HG02571 (cell line): Measurements from ENCODE around the gene SLC46A3.
"Not testable (repeated sequence)": the region's sequence is repeated elsewhere in the genome, so short reads cannot be mapped to it uniquely, and the experiment has no call there.

Source experiments
- ATAC-seq: cut with Tn5 transposase; IDR thresholded peaks from one replicate; pipeline ENCODE4 v1.9.1; 2021; ENCODE audit warnings: mild to moderate bottlenecking, moderate library complexity; ENCODE audit not compliant: unreplicated experiment

SLC46A3 gene

DNA sequence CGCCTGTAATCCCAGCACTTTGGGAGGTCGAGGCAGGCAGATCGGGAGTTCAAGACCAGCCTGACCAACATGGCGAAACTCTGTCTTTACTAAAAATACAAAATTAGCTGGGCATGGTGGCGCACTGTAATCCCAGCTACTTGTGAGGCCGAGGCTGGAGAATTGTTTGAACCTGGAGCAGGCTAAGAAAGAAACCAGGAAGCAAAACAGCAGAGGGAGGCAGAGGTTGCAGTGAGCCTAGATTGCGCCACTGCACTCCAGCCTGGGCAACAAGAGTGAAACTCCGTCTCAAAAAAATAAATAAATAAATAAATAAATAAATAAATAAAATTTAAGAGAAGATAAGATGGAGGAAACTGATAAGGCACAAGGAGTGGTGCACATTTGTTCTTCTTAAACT is 35.6 kb downstream of the SLC46A3 start:
- not testable (repeated sequence) for ATAC-seq

DNA sequence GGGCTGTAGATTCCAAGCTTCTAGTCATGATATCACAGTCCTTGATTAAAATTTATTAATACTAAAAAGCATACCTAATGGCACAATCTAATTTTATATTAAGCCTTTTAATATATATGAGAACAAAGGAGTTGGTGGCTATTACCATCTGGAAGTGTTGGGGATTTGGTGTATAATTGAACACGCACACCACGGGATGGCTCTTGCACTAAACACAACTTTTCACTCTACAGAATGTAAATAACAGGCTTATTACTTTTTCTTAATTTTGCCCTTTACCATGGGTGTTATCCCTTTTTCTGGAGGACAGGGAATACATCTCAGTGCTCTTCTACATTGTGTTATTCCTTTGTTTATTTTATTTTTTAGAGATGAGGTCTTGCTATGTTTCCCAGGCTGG is 38.2 kb downstream of the SLC46A3 start:
- ATAC-seq, result no peak

GRCh38 chr13:28679628-28680027 is 39.1 kb downstream of the SLC46A3 start:
- ATAC-seq, result no peak

DNA sequence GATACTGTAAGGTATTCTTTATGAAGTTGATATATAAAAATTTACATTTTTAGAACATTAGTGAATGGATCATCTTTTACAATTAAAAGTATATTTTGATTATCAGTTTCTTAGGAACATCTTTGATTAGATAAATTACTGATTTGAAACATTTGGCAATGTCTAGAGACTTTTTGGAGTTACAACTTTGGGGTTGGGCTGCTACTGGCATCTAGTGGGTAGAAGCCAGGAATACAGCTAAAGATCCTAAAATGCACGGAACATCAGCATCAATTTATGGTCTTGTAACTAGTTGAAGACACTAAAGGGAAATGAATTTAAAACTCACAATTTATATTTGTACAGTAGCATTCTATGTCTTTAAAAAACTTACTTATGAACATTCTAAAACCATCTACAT is 40.0 kb downstream of the SLC46A3 start:
- ATAC-seq, result no peak

- ATAC-seq, result no peak
These were observed 47.5 kb downstream of the SLC46A3 start for GRCh38 chr13:28671126-28671792.

DNA sequence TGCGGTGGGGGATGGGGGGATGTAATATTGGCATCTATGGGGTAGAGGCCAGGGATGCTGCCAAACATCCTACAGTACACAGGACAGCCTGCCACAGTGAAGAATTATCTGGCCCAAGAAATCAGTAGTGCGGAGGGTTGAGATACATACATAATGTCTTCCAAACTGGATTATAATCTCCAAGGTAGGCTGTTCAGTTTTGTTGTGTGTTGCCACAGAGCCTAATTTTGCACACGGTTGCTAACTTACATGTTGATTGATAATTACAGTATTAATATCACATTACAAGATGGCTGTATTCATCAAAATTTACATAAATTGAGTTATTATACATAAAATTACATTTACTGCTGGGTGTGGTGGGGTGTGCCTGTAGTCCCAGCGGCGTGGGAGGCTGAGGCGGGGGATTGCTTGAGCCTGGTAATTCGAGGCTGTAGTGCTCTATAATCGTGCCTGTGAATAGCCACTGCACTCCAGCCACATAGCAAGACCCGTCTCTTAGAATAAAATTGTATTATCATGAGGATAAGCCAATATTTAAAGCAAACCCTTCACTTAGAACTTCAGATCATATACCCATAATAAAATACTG is 51.8 kb downstream of the SLC46A3 start:
- no peak for ATAC-seq

DNA sequence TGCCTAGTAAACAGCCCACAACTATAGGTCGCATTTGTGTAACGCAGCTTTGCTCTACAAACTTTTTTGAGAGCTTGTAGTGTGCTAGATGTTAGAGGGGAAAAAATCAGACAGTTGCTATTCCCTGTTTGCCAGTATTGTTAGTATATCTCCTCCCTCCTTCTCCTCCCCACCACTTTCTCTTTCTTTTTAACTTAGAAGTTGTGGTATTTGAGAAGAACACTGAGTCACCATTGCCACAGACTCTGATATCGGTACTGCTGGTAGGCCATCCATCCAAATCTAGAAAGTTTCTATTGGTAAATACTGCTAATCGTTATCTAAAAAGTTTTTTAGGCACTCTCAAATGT is 59.2 kb downstream of the SLC46A3 start:
- ATAC-seq, result peak; percentile 16

DNA sequence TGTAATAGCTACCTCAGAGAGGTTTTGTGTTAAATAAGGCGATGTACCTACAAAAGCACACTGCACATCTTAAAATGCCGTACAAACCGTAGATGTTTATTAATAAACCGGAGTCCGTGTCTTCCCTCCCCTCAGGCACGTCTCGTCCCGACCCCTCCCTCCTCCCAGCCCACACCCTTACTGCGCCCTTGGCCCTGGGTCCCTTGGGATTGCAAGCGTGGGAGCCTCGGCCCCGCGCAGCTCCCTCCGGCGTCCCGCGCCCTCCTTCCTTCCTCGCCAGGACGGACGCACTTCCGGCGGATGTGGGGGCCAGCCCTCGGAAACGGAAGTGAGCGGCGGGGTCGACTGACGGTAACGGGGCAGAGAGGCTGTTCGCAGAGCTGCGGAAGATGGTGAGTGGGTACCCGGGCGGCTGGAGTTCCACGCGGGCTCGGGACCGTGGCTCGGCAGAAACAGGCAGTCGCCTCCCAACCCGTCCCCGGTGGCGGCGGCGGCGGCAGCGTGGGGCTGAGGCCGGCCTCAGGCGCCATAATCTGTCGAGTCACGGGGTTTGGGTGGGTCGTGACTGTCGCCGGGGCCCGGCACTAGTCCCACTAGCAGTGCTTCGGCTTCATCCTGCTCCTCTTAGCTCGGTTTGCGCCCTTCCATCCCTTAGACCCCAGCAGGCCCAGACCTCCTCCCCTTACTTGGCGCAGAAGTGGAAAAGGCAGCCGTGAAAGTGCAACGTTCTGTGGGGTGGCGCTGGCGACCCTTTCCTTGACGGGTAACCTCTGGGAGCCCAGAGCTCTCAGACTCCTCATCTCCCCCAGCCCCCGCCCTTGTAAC is 59.8 kb downstream of the SLC46A3 start, which contains the start of gene POMP:
Gene POMP (plus strand): TSS at position 335 of the 825 bp plus-strand sequence. CDS start 55 bp downstream, at position 390.
- ATAC-seq, result peak; percentile 96

GRCh38 chr13:28658539-28658795 is 60.3 kb downstream of the SLC46A3 start:
- no peak for ATAC-seq

DNA sequence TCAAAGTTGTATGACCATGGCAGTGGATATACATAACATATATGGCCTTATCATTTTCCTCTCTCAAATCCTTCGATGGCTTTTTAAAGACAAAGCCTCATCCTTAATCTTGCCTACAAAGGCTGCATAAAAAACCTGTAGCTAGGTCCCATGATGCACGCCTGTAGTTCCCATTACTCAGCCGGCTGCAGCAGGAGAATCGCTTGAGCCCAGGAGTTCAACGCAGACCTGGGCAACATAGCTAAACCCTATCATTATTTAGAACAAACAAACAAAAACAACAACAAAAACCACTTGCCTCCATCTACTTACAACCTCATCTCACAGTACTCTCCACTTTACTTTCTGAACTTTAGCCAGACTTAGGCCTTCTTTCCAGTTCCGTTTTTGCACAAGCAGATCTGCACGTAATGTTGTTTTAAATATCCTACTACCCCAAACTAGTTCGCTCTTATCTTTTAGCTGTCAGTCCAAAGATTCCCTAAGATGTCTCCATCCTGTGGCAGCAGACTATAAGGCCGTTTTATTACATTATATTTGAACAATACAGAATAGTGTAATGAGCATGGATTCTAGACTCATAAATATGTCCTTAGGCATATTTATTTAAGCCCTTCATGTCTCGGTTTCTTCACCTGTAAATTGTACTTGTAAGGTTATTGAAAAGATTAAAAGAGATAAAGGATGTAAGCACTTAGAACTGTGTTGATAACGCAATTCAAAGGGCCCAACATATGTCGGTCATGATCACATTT is 60.8 kb downstream of the SLC46A3 start:
- no peak for ATAC-seq

DNA sequence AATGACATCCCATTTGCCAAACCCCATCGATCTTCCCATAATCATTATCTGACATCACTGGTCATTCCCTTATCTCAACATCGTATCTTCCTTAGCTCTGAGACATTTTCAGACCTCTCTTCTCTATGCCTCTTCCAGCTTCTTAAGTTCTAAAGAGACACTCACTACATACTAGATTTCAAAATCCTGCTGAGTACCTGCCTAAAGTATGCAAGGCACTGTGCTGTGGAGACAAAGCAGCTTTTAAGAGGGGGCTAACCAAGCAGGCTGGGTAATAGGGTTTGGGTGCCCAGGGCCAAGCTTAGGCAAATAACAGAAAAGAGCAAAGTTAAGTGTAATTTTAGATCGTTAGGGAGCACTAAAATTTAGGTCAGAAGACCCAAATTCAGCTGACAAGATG is 63.2 kb downstream of the SLC46A3 start:
- ATAC-seq, result no peak

GRCh38 chr13:28654276-28654675 is 64.5 kb downstream of the SLC46A3 start:
- ATAC-seq, result no peak

- ATAC-seq, result no peak
These were observed 65.7 kb downstream of the SLC46A3 start for GRCh38 chr13:28653111-28653510.

DNA sequence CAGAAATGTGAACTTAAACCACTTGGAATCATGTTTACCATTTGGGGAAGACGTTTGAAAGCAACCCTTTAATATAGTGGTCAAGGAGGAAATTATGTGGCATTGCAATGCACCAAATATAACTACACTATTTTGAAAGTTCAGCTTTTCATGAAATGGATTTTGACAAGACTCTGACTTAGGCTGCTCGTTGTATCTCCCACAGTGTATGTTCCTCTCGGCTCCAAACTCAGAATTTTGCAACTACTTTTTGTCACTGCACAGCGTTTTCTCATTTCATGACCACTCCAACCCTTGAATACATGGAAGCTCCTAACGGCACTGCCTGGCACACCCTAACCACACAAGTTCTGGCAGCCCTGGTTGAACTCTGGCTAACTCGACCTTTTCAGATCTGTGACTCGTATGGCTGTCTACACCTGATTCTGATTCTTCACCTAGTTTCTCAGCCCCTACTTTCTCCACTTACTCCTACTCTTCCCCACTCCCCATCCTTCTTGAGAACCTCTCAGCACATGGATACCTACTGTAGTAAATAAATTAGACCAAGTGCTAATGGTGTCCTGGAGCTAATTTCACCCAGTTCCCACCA is 66.9 kb downstream of the SLC46A3 start:
- no peak for ATAC-seq

DNA sequence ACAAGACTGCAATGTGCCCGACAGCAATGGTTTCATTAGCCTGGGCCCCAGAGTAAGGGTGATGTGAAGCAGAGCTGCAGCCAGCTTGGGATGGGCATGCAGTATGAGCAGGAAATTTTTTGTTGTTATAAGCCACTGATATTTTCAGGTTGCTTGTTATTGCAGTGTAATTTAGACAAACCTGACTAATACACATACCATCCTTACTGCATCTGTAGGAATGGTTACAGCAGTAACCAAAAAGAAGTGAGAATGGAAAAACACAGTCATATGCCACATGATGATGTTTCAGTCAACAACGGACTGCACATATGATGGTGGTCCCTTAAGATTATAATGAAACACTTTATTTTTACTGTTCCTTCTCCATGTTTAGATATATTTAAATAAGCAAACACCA is 68.5 kb downstream of the SLC46A3 start:
- no peak for ATAC-seq
